ENCODE measurements around the gene NISCH. TPM values are rescaled to one million over a fixed set of nuclear protein-coding genes. Genes with fewer than 3 reads are reported as not detected.

NISCH gene
- polyA plus RNA-seq, 4 donors: 85.4 to 152 (median 117) TPM

GRCh38 chr3:52446631-52447511 is 8.5 kb upstream of the NISCH start:
- DNase-seq (ENCODE audit: low read depth in 4 of 4, low spot score in 2 of 4): no peak

GRCh38 chr3:52447512-52448355 is 7.7 kb upstream of the NISCH start:
- no peak for DNase-seq (ENCODE audit: low read depth in 4 of 4, low spot score in 2 of 4)

GRCh38 chr3:52450489-52451236 is 4.7 kb upstream of the NISCH start:
- no peak for DNase-seq (ENCODE audit: low read depth in 4 of 4, low spot score in 2 of 4)

GRCh38 chr3:52451237-52452083 is 3.9 kb upstream of the NISCH start:
- no peak for DNase-seq (ENCODE audit: low read depth in 4 of 4, low spot score in 2 of 4)

- DNase-seq (ENCODE audit: low read depth in 4 of 4, low spot score in 2 of 4): no peak
Observed at GRCh38 chr3:52452126-52452525, 3.3 kb upstream of the NISCH start.

- no peak for DNase-seq (ENCODE audit: low read depth in 4 of 4, low spot score in 2 of 4)
Observed at GRCh38 chr3:52452570-52453221, 2.7 kb upstream of the NISCH start.

GRCh38 chr3:52453496-52454249 is 1.7 kb upstream of the NISCH start, which contains the start of gene TNNC1:
Gene TNNC1, minus strand, starts transcription at chr3:52454041. Its CDS starts 26 bp downstream, at chr3:52454015.
- DNase-seq (ENCODE audit: low read depth in 4 of 4, low spot score in 2 of 4): no peak

- DNase-seq (ENCODE audit: low read depth in 4 of 4, low spot score in 2 of 4): no peak
Observed at GRCh38 chr3:52454250-52454937, 1.0 kb upstream of the NISCH start.

- no peak for DNase-seq (ENCODE audit: low read depth in 4 of 4, low spot score in 2 of 4)
Observed at GRCh38 chr3:52454938-52455282, 494 bp upstream of the NISCH start.

GRCh38 chr3:52456169-52456799 is 880 bp downstream of the NISCH start:
- DNase-seq (ENCODE audit: low read depth in 4 of 4, low spot score in 2 of 4): no peak

- DNase-seq (ENCODE audit: low read depth in 4 of 4, low spot score in 2 of 4): no peak
Observed at GRCh38 chr3:52456800-52457183, 1.4 kb downstream of the NISCH start.

- no peak for DNase-seq (ENCODE audit: low read depth in 4 of 4, low spot score in 2 of 4)
Observed at GRCh38 chr3:52458031-52458760, 2.8 kb downstream of the NISCH start.

GRCh38 chr3:52458770-52459545 is 3.6 kb downstream of the NISCH start:
- DNase-seq (ENCODE audit: low read depth in 4 of 4, low spot score in 2 of 4): no peak

GRCh38 chr3:52461874-52462273 is 6.5 kb downstream of the NISCH start:
- no peak for DNase-seq (ENCODE audit: low read depth in 4 of 4, low spot score in 2 of 4)

- DNase-seq (ENCODE audit: low read depth in 4 of 4, low spot score in 2 of 4): no peak
Observed at GRCh38 chr3:52463416-52463815, 8.0 kb downstream of the NISCH start.

GRCh38 chr3:52468336-52468735 is 12.9 kb downstream of the NISCH start:
- DNase-seq (ENCODE audit: low read depth in 4 of 4, low spot score in 2 of 4): no peak

All from left renal cortex interstitium (tissue), 4 donors.